ENCODE results near the gene SPDYE17.
"Not testable (repeated sequence)": the region's sequence is repeated elsewhere in the genome, so short reads cannot be mapped to it uniquely, and the experiment has no call there.

SPDYE17 gene, protein sequence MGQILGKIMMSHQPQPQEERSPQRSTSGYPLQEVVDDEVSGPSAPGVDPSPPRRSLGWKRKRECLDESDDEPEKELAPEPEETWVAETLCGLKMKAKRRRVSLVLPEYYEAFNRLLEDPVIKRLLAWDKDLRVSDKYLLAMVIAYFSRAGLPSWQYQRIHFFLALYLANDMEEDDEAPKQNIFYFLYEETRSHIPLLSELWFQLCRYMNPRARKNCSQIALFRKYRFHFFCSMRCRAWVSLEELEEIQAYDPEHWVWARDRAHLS

DNA sequence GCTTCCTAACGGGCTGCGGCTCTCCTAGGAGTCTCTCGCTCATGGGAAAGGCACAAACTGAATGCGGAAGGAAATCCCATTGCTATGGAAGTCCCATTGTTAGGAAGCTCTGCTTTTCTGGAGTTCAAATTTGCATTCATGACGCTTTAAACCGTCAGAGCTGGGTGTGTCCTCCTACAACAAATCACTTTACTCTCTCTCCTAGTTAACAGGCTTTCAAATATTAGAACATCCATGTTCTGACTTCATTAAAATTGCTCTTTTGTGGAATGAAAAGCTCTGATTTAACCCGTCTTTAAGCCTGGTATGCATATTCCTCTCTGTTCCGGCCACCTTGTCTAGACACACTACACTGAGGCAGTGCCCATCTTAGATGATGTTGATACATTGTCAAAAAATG lies at the start of gene SPDYE17:
SPDYE17 (minus strand) TSS at position 101 of the 400 bp plus-strand sequence. CDS start 1,791 bp downstream, outside the sequence.
- DNase-seq (ENCODE audit: low spot score): not testable (repeated sequence)

GRCh38 chr7:77080236-77080635 lies 48.1 kb upstream of the SPDYE17 start:
- DNase-seq (ENCODE audit: low spot score): not testable (repeated sequence)

GRCh38 chr7:77079624-77080023 lies 47.5 kb upstream of the SPDYE17 start:
- not testable (repeated sequence) for DNase-seq (ENCODE audit: low spot score)

DNA sequence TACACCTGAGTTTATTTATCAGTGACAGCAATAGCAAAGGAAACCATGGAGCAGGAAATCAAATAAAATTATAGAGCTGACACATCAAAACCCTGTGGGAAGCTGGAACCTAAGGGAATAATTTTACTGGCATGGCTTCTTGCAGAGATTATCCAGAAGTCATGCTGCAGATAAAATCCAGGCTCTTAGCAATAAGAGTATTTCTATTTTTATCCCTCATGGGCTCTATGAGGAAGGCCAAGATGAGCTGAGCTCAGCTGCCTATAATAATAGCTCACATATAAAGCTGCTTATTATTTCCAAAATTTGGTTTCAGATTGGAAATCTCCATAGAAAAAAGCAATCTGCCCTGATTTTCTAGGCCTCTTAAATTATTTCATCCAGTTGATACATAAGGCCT lies 47.0 kb upstream of the SPDYE17 start:
- not testable (repeated sequence) for DNase-seq (ENCODE audit: low spot score)

- not testable (repeated sequence) for DNase-seq (ENCODE audit: low spot score)
Observed at GRCh38 chr7:77077060-77077459, 44.9 kb upstream of the SPDYE17 start.

DNA sequence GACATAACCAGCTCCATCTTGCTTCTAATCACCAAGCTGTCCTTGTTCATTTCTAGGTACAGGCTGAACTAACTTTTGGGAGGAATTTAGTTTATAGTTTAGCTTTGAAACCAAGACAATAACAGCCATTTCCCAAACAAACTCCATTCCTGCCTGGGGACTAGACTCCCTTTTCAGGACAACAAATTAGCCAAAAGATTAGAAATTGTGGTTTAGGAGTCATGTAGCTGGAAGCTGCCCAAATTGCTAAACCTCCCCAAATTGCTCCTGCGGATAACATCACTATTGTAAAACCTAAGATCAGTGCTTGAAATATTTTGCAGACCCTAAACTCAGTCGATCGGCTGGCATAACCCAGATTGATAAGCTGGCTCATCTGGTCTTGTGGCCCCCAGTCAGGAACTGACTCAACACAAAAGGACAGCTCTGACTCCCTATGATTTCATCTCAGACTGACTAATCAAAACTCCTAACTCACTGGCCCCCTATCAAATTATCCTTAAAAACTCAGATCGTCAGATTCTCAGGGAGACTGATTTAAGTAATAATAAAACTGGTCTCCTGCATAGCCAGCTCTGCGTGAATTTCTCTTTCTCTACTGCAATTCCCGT lies 42.7 kb upstream of the SPDYE17 start:
- not testable (repeated sequence) for DNase-seq (ENCODE audit: low spot score)

DNA sequence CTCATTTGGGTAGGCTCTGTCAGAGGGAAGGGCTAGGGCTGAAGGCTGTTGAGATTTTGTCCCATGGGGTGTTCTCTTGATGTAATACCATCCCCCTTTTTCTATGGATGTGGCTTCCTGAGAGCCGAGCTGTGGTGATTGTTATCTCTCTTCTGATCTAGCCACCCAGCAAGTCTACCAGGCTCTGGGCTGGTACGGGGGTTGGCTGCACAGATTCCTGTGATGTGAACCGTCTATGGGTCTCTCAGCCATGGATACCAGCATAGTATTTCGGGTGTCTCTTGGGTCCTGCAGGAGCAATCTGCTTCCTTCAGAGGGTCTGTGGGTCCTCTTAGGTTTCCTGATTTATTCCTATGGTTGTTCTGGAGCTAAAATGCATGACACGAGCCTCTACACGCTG lies 38.9 kb upstream of the SPDYE17 start:
- DNase-seq (ENCODE audit: low spot score): not testable (repeated sequence)

GRCh38 chr7:77065869-77066268 lies 33.7 kb upstream of the SPDYE17 start:
- not testable (repeated sequence) for DNase-seq (ENCODE audit: low spot score)

- not testable (repeated sequence) for DNase-seq (ENCODE audit: low spot score)
Observed at GRCh38 chr7:77063732-77064131, 31.6 kb upstream of the SPDYE17 start.

DNA sequence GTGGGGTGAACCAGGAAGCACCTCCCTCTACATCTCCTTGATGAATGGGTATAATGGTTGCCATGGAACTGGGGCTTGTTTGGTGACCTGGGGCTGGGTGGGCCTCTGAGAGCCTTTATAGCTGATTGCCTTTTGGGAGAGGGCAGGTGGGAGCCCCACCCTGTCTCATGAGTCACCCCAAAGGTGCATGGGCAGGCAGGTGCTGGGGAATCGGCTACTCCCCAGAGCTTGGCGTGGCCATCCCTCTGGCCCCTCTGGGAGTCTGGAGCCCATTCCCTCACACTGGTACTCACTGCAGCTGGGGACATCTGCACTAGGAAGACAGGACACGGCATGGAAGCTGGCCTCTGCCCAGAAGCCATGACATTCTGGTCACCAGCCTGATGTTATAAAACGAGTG lies 30.4 kb upstream of the SPDYE17 start, which contains the start of gene SPDYE18:
SPDYE18 (minus strand) TSS at position 2 of the 400 bp plus-strand sequence. CDS start 2,046 bp downstream, outside the sequence.
- not testable (repeated sequence) for DNase-seq (ENCODE audit: low spot score)

DNA sequence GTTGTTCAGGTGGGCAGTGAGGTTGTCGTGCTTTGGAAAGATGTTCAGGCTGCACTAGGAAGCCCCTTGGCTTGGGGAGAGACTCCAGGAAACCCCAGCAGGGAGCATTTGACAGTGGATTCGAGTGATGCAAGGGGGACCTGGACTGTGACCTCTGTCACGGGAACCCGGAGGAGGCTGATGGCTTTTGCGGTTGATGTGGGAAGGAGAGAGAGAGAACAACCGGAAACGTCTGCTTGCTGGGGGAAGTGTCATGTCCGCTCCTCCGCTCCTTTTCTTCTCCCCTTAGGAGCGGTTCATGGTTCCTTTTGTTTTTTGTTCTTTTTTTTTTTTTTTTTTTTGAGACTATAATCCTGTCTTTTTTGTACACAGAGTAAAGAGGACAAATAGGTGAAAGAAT lies 5.8 kb downstream of the SPDYE17 start:
- not testable (repeated sequence) for DNase-seq (ENCODE audit: low spot score)

GRCh38 chr7:77010074-77010680 lies 22.0 kb downstream of the SPDYE17 start:
- not testable (repeated sequence) for DNase-seq (ENCODE audit: low spot score)

DNA sequence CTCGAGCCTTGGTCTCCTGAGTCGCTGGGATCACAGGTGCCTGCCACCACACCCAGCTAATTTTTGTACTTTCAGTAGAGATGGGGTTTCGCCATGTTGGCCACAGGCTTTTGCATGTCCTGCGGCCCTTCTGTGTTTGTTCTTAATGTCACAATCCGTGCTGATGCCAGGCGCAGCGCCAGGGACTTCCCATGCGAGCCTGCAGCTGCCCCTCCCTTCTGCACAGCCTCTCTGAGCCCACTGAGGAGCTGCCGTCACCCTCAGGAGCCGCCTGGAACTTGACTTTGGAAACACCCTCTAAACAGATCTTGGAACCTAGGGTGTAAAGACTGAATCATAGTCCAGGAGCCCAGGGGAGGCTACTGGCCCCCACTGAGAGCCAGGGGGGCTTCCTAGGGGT lies 24.2 kb downstream of the SPDYE17 start:
- peak; percentile 0 for DNase-seq (ENCODE audit: low spot score)

DNA sequence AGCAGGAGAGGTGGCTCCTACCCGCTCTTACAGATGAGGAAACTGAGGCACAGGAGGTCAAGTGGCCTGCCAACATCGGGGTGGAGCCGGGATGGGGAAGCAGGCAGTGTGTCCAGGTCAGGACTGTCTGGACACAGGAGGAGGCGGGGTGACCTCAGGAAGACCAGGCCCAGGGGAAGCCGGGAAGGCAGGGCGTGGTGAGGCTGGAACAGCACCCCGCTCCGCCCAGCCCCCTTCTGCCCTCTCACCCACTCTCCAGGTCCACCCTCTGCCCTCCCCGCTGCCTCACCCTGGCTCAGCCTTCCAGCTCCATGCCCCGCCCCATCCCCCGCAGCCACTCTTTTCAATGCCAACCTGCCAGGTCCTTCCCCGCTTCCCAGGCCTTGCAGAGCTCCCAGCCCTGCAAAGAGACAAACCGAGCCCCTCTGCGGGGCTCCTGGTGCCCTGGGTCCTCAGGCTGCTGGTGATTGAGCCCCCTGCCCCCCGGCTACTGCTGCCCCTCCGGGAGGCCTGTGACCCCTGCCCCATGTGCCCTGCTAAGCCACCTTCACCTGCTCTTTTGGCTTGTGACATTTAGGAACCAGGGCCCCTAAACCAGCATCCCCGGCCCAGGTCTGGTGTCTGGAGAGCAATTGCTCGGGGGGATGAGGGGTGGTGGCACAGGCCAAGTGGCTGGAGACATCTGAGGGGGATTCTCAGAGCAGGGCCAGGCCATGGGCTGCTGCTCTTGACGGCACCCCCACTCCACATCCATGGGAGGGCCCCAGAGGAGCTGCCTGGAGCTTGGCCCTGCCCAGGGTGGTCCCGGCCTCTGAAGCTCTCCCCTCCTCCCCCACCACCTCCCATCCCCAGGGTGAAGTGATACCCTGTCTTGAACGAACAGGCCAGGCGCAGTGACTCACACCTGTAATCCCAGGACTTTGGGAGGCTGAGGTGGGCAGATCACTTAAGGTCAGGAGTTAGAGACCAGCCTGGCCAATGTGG lies 25.7 kb downstream of the SPDYE17 start:
- DNase-seq (ENCODE audit: low spot score): peak; percentile 0

- not testable (repeated sequence) for DNase-seq (ENCODE audit: low spot score)
Observed at GRCh38 chr7:77005461-77006057, 26.6 kb downstream of the SPDYE17 start.

GRCh38 chr7:77004151-77004550 lies 28.0 kb downstream of the SPDYE17 start:
- not testable (repeated sequence) for DNase-seq (ENCODE audit: low spot score)

- peak; percentile 0 for DNase-seq (ENCODE audit: low spot score)
Observed at GRCh38 chr7:77003241-77003640, 28.9 kb downstream of the SPDYE17 start.

DNA sequence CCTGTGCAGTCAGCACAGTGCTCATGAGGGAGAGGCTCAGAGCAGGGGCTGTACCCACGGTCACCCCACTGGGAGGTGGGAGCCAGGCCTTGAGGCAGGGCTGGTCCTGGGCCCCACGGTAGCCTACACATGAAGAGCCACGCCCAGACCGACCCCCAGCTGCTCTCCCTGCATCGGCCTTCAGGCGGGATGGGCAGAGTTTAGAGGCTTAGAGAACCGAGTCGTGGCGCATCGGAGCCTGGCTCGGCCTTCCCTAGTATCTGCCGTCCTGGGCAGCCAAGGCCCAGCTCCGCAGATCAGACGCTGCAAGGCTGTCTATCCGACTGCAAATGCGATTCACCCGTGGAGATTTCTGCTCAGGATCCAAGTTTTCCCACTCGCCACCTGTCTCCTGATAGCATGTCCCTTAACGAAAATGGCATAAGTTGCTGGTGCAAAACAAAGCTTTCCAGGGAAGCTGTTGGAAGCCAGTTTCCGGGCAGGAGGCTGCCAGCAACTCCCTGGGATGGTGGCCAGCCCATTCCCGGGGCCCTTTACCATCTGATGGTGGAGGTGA lies 29.4 kb downstream of the SPDYE17 start:
- not testable (repeated sequence) for DNase-seq (ENCODE audit: low spot score)

DNA sequence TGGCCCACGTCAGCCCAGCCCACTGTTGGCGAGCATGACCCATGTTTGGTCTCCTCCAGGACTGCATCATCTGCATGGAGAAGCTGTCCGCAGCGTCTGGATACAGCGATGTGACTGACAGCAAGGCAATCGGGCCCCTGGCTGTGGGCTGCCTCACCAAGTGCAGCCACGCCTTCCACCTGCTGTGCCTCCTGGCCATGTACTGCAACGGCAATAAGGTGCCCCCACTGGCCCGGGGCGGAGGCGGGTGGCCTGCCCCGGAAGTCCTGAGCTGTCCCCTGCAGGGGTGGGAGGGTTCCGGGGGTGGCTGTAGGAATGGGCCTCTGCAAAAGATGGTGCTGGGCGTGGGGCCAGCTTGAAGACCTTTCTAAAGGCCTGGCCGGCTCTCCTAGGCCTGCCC lies 30.1 kb downstream of the SPDYE17 start:
- peak; percentile 0 for DNase-seq (ENCODE audit: low spot score)

- not testable (repeated sequence) for DNase-seq (ENCODE audit: low spot score)
Observed at GRCh38 chr7:76999474-77000107, 32.6 kb downstream of the SPDYE17 start.
